GM12801 (cell line): ENCODE measurements around the gene CELF5.

Experiments
- TF ChIP-seq, protein P1 (sequence below): IDR thresholded peaks from one replicate; pipeline ENCODE4 v1.5.1; 2011; ENCODE audit warnings: control low read depth; ENCODE audit not compliant: insufficient read length; ENCODE audit errors: extremely low read depth

The CELF5 gene

DNA sequence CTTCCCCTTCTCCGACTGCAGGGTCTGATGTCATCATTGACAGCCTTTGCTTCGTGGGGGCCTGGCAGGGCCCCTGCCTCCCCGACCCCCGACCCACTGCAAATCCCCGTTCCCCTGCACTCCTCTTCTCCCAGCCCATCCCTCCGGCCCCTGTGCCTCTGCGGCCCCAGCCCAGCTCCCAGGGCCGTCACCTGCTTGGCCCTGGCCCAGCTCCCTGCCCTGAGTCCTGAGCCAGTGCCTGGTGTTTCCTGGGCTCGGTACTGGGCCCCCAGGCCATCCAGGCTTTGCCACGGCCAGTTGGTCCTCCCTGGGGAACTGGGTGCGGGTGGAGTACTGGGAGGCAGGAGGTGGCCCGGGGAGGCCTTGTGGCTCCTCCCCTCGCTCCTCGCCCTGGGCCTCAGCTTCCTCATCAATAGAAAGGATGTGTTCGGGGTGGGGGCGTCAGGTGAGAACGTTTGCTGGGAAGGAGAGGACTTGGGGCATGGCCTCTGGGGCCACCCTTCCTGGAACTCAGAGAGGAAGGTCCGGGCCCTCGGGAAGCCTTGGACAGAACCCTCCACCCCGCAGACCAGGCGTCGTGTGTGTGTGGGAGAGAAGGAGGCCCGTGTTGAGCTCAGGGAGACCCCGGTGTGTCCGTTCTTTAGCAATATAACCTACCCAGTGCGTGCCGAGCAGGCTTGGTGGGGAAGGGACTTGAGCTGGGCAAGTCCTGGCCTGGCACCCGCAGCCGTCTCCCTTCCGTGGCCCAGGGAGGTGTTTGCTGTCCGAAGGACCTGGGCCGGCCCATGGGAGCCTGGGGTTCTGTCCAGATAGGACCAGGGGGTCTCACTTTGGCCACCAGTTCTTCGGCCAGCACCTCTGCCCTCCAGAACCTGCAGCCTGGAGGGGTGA is 15.9 kb upstream of the CELF5 start:
- TF ChIP-seq, protein P1, sequence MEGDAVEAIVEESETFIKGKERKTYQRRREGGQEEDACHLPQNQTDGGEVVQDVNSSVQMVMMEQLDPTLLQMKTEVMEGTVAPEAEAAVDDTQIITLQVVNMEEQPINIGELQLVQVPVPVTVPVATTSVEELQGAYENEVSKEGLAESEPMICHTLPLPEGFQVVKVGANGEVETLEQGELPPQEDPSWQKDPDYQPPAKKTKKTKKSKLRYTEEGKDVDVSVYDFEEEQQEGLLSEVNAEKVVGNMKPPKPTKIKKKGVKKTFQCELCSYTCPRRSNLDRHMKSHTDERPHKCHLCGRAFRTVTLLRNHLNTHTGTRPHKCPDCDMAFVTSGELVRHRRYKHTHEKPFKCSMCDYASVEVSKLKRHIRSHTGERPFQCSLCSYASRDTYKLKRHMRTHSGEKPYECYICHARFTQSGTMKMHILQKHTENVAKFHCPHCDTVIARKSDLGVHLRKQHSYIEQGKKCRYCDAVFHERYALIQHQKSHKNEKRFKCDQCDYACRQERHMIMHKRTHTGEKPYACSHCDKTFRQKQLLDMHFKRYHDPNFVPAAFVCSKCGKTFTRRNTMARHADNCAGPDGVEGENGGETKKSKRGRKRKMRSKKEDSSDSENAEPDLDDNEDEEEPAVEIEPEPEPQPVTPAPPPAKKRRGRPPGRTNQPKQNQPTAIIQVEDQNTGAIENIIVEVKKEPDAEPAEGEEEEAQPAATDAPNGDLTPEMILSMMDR, result no peak

DNA sequence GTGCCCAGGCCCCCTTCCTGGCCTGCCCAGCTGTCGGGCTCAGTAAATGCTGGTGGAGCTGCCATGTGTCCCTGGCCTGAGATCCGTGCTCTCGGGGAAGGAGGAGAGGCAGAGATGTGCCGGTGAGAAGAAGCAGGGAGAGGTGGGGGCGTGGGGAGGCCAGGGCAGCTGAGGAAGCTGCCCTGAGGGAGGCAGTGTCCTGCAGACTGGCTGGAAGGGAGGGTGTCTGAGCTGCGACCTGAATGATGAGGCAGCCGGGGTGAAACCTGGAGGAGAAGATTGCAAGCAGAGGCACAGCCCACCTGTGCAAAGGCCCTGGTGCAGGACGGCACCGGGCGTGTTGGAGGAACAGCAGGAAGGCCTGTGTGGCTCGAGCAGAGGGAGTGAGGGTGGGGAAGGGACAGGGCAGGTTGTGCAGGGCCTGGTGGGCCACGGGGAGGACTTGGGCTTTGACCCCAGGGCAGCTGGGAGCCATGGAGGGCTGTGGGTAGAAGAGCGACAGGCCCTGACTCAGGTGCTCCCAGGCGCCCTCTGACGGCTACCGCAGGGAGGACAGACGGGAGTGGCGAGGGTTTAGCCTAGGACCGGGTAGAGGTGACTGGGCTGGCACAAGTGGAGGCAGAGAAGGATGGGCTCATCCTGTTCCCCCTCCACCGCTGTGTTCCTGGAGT is 14.0 kb upstream of the CELF5 start:
- TF ChIP-seq, protein P1, result no peak

DNA sequence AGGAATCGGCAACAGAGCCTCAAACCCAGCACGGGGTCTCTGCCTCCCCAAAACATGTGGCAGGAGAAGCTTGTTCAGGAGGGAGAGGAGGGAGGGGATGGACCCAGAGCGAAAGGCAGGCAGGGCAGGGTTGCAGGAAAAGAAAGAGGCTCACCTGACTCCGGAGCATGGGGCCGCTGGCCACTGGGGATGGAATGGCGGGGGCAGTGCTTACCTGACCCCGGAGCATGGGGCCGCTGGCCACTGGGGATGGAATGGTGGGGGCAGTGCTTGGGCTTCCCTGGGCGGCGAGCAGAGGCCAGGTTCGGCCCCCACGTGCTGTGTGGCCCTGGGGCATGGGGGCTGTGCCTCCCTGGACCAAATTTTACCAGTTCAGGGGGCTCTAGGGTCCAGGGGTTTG is 13.3 kb upstream of the CELF5 start:
- TF ChIP-seq, protein P1, result no peak

DNA sequence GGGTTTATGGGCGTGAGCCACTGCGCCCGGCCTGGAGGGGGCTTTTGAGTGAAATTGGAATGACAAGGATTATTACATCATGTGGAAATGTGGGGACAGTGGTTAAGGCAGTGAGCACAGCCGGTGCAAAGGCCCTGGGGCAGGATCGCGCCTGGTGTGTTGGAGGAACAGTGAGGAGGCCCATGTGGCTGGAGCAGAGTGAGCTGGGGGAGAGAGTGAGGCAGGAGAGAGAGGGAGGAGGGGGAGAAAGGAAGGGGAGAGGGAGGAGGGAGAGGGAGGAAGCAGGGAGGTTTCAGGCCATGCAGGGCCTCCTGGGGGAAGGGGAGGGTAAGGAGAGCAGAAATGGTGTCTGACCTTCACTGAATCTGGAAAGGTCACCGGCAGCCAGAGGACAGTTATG is 11.3 kb upstream of the CELF5 start:
- TF ChIP-seq, protein P1, result no peak

DNA sequence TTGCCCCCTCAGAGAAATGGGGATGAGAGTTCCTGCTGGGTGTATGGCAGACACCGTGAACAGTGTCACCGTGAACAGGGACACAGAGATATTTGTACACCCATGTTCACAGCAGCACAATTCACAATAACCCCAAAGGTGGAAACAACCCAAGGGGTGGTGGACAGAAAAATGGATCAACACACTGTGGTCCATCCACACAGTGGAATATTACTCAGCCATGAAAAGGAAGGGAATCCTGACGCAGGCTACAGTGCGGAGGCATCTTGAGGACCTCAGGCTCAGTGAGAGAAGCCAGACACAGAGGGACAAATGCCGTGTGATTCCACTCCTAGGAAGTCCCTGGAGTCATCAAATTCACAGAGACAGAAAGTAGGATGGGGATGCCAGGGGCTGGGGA is 7.6 kb upstream of the CELF5 start:
- TF ChIP-seq, protein P1, result no peak

DNA sequence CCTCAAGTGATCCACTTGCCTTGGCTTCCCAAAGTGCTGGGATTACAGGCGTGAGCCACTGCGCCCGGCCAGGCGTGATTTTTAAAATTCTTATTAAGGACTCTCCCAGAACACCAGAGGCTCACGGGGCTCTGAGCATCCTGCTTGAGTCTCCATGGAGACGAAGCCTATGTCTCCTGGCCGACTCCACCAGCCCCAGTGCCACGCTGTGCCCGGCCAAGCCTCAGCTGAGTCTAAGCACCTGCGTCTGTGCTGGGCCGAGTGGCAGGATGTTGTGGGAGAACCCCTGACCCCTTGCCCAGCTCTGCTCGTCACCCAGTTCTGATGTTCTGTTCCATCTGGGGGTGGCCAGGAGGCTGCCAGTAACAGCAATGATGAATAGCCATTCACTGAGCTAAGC is 3.9 kb upstream of the CELF5 start:
- TF ChIP-seq, protein P1, result no peak

DNA sequence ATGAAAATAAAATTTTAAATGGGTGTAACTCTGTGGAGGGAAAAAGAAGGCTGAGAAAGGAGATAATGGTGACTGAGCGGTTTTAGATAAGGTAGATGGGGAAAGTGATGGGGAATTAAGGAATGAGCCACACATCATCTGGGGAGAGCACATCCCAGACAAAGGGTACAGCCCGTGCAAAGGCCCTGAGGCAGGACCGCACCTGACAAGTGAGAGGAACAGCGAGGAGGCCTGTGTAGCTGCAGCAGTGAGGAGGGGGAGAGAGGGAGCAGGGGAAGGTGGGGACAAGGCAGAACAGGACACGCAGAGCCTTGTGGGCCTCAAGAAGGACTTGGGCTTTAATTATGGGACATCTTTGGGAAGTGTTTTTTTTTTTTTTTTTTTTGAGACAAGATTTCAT is 1.8 kb upstream of the CELF5 start:
- TF ChIP-seq, protein P1, result no peak
